WTC11 (cell line): Measurements from ENCODE around the gene SACS. TPM values are rescaled to one million over a fixed set of nuclear protein-coding genes. Genes with fewer than 3 reads are reported as not detected.
A peak's percentile ranks its signal among the peaks of the same experiment; 100 is the strongest.

ENCODE experiments used
- ATAC-seq: fragments of 200-7000 bp; cut with Tn5 transposase; 2 replicates; pipeline ENCODE4 v1.10.0; 2021; ENCODE audit warnings: mild to moderate bottlenecking, moderate library complexity
- CTCF ChIA-PET: fragments of 300-600 bp; sonication (Branson Sonifier 250); formaldehyde crosslinking; loops from one replicate; lab custom pipeline; 2021; ENCODE audit warnings: antibody characterized with exemption; lab: Charles Lee
- POLR2A ChIA-PET: fragments of 350-600 bp; sonication (Branson Sonifier 250); formaldehyde crosslinking; loops from one replicate; lab custom pipeline; 2021; ENCODE audit warnings: antibody characterized with exemption; lab: Charles Lee
- DNase-seq: peaks from one replicate; pipeline ENCODE4 v3.0.0; 2021; ENCODE audit warnings: low spot score
- H3K27ac Mint-ChIP-seq: 2 replicates; pipeline ENCODE4 v1.8.0; 2021; ENCODE audit warnings: mixed read lengths
- H3K27me3 Mint-ChIP-seq: 2 replicates; pipeline ENCODE4 v1.8.0; 2021; ENCODE audit warnings: low read depth, mild to moderate bottlenecking, moderate library complexity, mixed read lengths
- H3K36me3 Mint-ChIP-seq: 2 replicates; pipeline ENCODE4 v1.8.0; 2021; ENCODE audit warnings: mixed read lengths
- H3K4me1 Mint-ChIP-seq: 2 replicates; pipeline ENCODE4 v1.8.0; 2022; ENCODE audit warnings: mixed read lengths
- H3K4me3 Mint-ChIP-seq: 2 replicates; pipeline ENCODE4 v1.8.0; 2021; ENCODE audit warnings: mild to moderate bottlenecking, moderate library complexity, mixed read lengths
- H3K9me3 Mint-ChIP-seq: 2 replicates; pipeline ENCODE4 v1.8.0; 2021; ENCODE audit warnings: mixed read lengths
- ATF1 ChIP-seq: sonication (generic); formaldehyde crosslinking; IDR thresholded peaks from 2 replicates; pipeline ENCODE4 v1.8.1; 2023; ENCODE audit warnings: mild to moderate bottlenecking, moderate library complexity, missing genetic modification reagents
- E2F1 ChIP-seq: sonication (generic); formaldehyde crosslinking; IDR thresholded peaks from 2 replicates; pipeline ENCODE4 v1.8.0; 2022; ENCODE audit warnings: mild to moderate bottlenecking, missing genetic modification reagents
- FOXP1 ChIP-seq: sonication (generic); formaldehyde crosslinking; IDR thresholded peaks from 2 replicates; pipeline ENCODE4 v1.8.0; 2022; ENCODE audit warnings: missing genetic modification reagents, mild to moderate bottlenecking, moderate library complexity, borderline replicate concordance
- GRHL2 ChIP-seq: fragments of 250-450 bp; sonication (Bioruptor Pico); IDR thresholded peaks from 2 replicates; pipeline ENCODE4 v1.8.0; 2022; ENCODE audit warnings: mild to moderate bottlenecking, moderate library complexity; ENCODE audit not compliant: insufficient replicate concordance, severe bottlenecking
- GTF2I ChIP-seq: fragments of 250-450 bp; sonication (Bioruptor Pico); conservative IDR thresholded peaks from 2 replicates; pipeline ENCODE4 v1.4.0; 2021; ENCODE audit warnings: mild to moderate bottlenecking
- HMGA2 ChIP-seq: fragments of 250-450 bp; sonication (Bioruptor Pico); IDR thresholded peaks from 2 replicates; pipeline ENCODE4 v1.4.0; 2021; ENCODE audit warnings: mild to moderate bottlenecking, moderate library complexity
- MXD4 ChIP-seq: fragments of 250-450 bp; sonication (Bioruptor Pico); IDR thresholded peaks from 2 replicates; pipeline ENCODE4 v1.8.0; 2021; ENCODE audit warnings: mild to moderate bottlenecking, moderate library complexity, borderline replicate concordance
- NFE2L1 ChIP-seq: sonication (generic); formaldehyde crosslinking; IDR thresholded peaks from 2 replicates; pipeline ENCODE4 v1.8.1; 2023; ENCODE audit warnings: missing genetic modification reagents
- SMAD3 ChIP-seq: sonication (generic); formaldehyde crosslinking; IDR thresholded peaks from 2 replicates; pipeline ENCODE4 v1.8.0; 2022; ENCODE audit warnings: missing genetic modification reagents, mild to moderate bottlenecking, borderline replicate concordance
- SMAD4 ChIP-seq: sonication (generic); formaldehyde crosslinking; IDR thresholded peaks from 2 replicates; pipeline ENCODE4 v1.8.0; 2022; ENCODE audit warnings: mild to moderate bottlenecking, missing genetic modification reagents
- TCF7 ChIP-seq: sonication (generic); formaldehyde crosslinking; IDR thresholded peaks from 2 replicates; pipeline ENCODE4 v1.8.0; 2022; ENCODE audit warnings: mild to moderate bottlenecking, low read depth, missing genetic modification reagents, moderate library complexity
- ZBTB21 ChIP-seq: sonication (generic); formaldehyde crosslinking; IDR thresholded peaks from 2 replicates; pipeline ENCODE4 v1.8.1; 2023; ENCODE audit warnings: mild to moderate bottlenecking, missing genetic modification reagents, borderline replicate concordance
- ZNF317 ChIP-seq: sonication (generic); formaldehyde crosslinking; IDR thresholded peaks from 2 replicates; pipeline ENCODE4 v1.8.1; 2023; ENCODE audit warnings: low read depth, mild to moderate bottlenecking, moderate library complexity, missing genetic modification reagents, borderline replicate concordance
- ZNF425 ChIP-seq: fragments of 250-450 bp; sonication (Bioruptor Pico); conservative IDR thresholded peaks from 2 replicates; pipeline ENCODE4 v1.9.0; 2021; ENCODE audit warnings: mild to moderate bottlenecking
- total RNA-seq: library from RNA; stranded (reverse); gene quantifications from 3 replicates; pipeline ENCODE4 v1.2.3, GENCODE V29; 2021
- TF ChIP-seq, protein P1 (sequence below): sonication (generic); formaldehyde crosslinking; IDR thresholded peaks from 2 replicates; pipeline ENCODE4 v1.8.1; 2022; ENCODE audit warnings: mild to moderate bottlenecking, missing genetic modification reagents, moderate library complexity, borderline replicate concordance
- TF ChIP-seq, protein P2 (sequence below): sonication (generic); formaldehyde crosslinking; IDR thresholded peaks from 2 replicates; pipeline ENCODE4 v1.8.1; 2023; ENCODE audit warnings: mild to moderate bottlenecking, missing genetic modification reagents, borderline replicate concordance

The SACS gene
- total RNA-seq, 1 experiment from 2014 or later, result 35.2 TPM

DNA sequence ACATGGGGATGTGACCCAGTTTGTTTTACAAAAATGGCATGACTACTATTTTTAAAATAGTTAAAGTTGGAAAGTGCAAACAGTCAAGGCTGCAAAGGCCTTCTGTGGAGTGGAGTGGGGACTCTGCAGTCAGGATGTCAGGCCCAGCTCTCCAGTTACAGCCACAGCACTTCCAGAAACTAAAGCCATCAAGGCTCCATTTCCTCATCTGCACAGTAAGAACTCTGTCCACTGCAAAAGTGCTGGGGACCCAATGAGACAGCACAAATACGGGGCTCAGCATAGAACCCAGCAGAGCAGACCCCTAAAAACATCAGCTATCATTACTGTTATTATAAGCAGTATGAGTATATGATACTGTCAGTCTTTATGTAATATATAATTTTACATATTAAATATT is 73.6 kb downstream of the SACS start:
- no peak overlapping the region for H3K27ac Mint-ChIP-seq
- POLR2A ChIA-PET, result no interaction called here
- CTCF ChIA-PET, result interaction anchor here (0.7 to 1.2 kb wide), 2 partner anchors 14 to 869 kb away, joined by 4 read pairs; no protein-coding TSS in a partner anchor
- no peak for ATAC-seq
- H3K4me3 Mint-ChIP-seq, result no peak overlapping the region
- no peaks in the 10 kb centered on the region for H3K9me3 Mint-ChIP-seq
- H3K36me3 Mint-ChIP-seq, result peaks cover 47% of the 10 kb centered on the region
- H3K4me1 Mint-ChIP-seq, result no peaks in the 10 kb centered on the region
- DNase-seq, result no peak
- TF ChIP-seq FOXP1 (CRISPR knock-in tag) (no peak), GRHL2 (CRISPR knock-in tag) (no peak), ZNF425 (CRISPR knock-in tag) (no peak), MXD4 (no peak), ZNF317 (no peak), ZBTB21 (CRISPR knock-in tag) (no peak), NFE2L1 (CRISPR knock-in tag) (no peak), TCF7 (CRISPR knock-in tag) (no peak), SMAD4 (CRISPR knock-in tag) (no peak)
- TF ChIP-seq, all 79 proteins: peak for 0
- H3K27me3 Mint-ChIP-seq, result no peaks in the 10 kb centered on the region

DNA sequence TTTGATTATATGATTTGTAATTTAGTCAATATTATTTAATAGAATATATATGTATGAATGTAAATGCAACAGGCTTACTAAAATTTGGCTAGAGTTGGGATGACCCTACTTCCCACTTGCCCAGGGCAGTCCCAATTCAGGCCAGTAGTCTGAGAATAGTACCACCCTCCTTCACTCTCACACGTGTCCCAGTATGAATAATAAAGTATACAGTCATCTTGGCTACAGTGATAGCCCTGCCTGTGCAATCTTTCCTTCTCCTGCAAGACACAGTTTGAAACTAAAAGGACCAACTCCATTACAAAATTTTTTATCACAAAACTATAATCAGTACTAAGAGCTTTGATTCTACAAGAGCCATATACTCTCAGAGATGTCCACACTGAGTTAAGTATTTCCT is 76.2 kb downstream of the SACS start:
- TF ChIP-seq, protein P1, sequence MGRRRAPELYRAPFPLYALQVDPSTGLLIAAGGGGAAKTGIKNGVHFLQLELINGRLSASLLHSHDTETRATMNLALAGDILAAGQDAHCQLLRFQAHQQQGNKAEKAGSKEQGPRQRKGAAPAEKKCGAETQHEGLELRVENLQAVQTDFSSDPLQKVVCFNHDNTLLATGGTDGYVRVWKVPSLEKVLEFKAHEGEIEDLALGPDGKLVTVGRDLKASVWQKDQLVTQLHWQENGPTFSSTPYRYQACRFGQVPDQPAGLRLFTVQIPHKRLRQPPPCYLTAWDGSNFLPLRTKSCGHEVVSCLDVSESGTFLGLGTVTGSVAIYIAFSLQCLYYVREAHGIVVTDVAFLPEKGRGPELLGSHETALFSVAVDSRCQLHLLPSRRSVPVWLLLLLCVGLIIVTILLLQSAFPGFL, result no peak
- TF ChIP-seq ZNF317 (no peak), E2F1 (no peak), ATF1 (CRISPR knock-in tag) (no peak), HMGA2 (CRISPR knock-in tag) (peak; percentile 88), SMAD3 (CRISPR knock-in tag) (no peak), GRHL2 (CRISPR knock-in tag) (no peak), GTF2I (CRISPR knock-in tag) (no peak)
- TF ChIP-seq, protein P2, sequence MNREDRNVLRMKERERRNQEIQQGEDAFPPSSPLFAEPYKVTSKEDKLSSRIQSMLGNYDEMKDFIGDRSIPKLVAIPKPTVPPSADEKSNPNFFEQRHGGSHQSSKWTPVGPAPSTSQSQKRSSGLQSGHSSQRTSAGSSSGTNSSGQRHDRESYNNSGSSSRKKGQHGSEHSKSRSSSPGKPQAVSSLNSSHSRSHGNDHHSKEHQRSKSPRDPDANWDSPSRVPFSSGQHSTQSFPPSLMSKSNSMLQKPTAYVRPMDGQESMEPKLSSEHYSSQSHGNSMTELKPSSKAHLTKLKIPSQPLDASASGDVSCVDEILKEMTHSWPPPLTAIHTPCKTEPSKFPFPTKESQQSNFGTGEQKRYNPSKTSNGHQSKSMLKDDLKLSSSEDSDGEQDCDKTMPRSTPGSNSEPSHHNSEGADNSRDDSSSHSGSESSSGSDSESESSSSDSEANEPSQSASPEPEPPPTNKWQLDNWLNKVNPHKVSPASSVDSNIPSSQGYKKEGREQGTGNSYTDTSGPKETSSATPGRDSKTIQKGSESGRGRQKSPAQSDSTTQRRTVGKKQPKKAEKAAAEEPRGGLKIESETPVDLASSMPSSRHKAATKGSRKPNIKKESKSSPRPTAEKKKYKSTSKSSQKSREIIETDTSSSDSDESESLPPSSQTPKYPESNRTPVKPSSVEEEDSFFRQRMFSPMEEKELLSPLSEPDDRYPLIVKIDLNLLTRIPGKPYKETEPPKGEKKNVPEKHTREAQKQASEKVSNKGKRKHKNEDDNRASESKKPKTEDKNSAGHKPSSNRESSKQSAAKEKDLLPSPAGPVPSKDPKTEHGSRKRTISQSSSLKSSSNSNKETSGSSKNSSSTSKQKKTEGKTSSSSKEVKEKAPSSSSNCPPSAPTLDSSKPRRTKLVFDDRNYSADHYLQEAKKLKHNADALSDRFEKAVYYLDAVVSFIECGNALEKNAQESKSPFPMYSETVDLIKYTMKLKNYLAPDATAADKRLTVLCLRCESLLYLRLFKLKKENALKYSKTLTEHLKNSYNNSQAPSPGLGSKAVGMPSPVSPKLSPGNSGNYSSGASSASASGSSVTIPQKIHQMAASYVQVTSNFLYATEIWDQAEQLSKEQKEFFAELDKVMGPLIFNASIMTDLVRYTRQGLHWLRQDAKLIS, result no peak
- no peak overlapping the region for H3K27ac Mint-ChIP-seq
- ChIA-PET POLR2A (no interaction called here), CTCF (no interaction called here)
- peaks cover 40% of the 10 kb centered on the region for H3K36me3 Mint-ChIP-seq
- no peak for ATAC-seq
- DNase-seq, result no peak
- H3K9me3 Mint-ChIP-seq, result no peaks in the 10 kb centered on the region
- H3K27me3 Mint-ChIP-seq, result no peaks in the 10 kb centered on the region
- no peak overlapping the region for H3K4me3 Mint-ChIP-seq
- no peaks in the 10 kb centered on the region for H3K4me1 Mint-ChIP-seq
